HEK293T (cell line): Measurements from ENCODE around the gene ZNF831.

ENCODE experiments used
- BHLHE40 ChIP-seq: fragments of 450-650 bp; IDR thresholded peaks from 2 replicates; pipeline ENCODE4 v1.6.1; 2016; ENCODE audit warnings: mild to moderate bottlenecking, moderate library complexity, borderline replicate concordance
- FOXM1 ChIP-seq: fragments of 450-650 bp; IDR thresholded peaks from 2 replicates; pipeline ENCODE4 v1.6.1; 2017; ENCODE audit warnings: mild to moderate bottlenecking, borderline replicate concordance
- SUZ12 ChIP-seq: fragments of 450-650 bp; IDR thresholded peaks from 2 replicates; pipeline ENCODE4 v1.6.1; 2016; ENCODE audit warnings: mild to moderate bottlenecking
- TARDBP ChIP-seq: fragments of 450-650 bp; IDR thresholded peaks from 2 replicates; pipeline ENCODE4 v1.6.1; 2016
- ZNF384 ChIP-seq: fragments of 450-650 bp; IDR thresholded peaks from 2 replicates; pipeline ENCODE4 v1.6.1; 2016

- TF ChIP-seq TARDBP (no peak), FOXM1 (no peak), SUZ12 (no peak), ZNF384 (no peak), BHLHE40 (no peak)
Observed at GRCh38 chr20:59305908-59306655, 142.5 kb downstream of the ZNF831 start.
